HepG2 (cell line): Measurements from ENCODE around the gene RYR2. TPM values are rescaled to one million over a fixed set of nuclear protein-coding genes. Genes with fewer than 3 reads are reported as not detected.
"Not testable (repeated sequence)": the region's sequence is repeated elsewhere in the genome, so short reads cannot be mapped to it uniquely, and the experiment has no call there.

Experiments used
- ATAC-seq: fragments of 200-7000 bp; cut with Tn5 transposase; 3 replicates; pipeline ENCODE4 v1.9.1; 2020; ENCODE audit warnings: mild to moderate bottlenecking, moderate library complexity
- BruUV-seq: library from RNA; stranded (reverse); fragments of 400-500 nt; replicated peaks from 2 replicates; lab custom pipeline; 2021; lab: Mats Ljungman, UMichigan
- CTCF ChIA-PET: fragments of 300-600 bp; formaldehyde crosslinking; extraction: SDS; loops from one replicate; lab custom pipeline; 2021; ENCODE audit warnings: low total read pairs, inconsistent platforms, low intra/inter-chr PET ratio; lab: Yijun Ruan, JAX
- POLR2A ChIA-PET: fragments of 350-600 bp; sonication (Branson Sonifier 250); formaldehyde crosslinking; loops from one replicate; lab custom pipeline; 2020; ENCODE audit warnings: antibody characterized with exemption, inconsistent platforms; lab: Yijun Ruan, JAX
- DNase-seq: peaks from one replicate; pipeline ENCODE4 v3.0.0-alpha.2; 2015; ENCODE audit warnings: low spot score
- FAIRE-seq: peaks from 3 replicates; lab custom pipeline; 2011; peaks lifted over from hg19 to GRCh38; lab: Jason Lieb, UNC
- H2AFZ ChIP-seq: one replicate; pipeline ENCODE4 v1.6.1; 2011; ENCODE audit warnings: low read length, inconsistent platforms
- H3K27ac ChIP-seq: fragments of 300-600 bp; 3 replicates; pipeline ENCODE4 v1.8.0; 2011; ENCODE audit warnings: mixed run types, mild to moderate bottlenecking, mixed read lengths, low read length, inconsistent platforms; ENCODE audit not compliant: insufficient read depth; ENCODE audit errors: extremely low read length
- H3K27me3 ChIP-seq, 2 experiments: fragments of 200-600 bp in 1 of 2; 2 replicates in 1 of 2; 3 replicates in 1 of 2; pipeline versions ENCODE4 v1.6.0 to v1.8.0; 2011; ENCODE audit warnings: low read length in 2 of 2, mild to moderate bottlenecking in 2 of 2, moderate library complexity in 2 of 2, inconsistent platforms in 1 of 2; ENCODE audit not compliant: insufficient read depth in 2 of 2, control insufficient read depth in 1 of 2
- H3K36me3 ChIP-seq, 2 experiments: fragments of 200-600 bp in 1 of 2; replicated peaks in 1 of 2; 2 replicates in 1 of 2; 3 replicates in 1 of 2; pipeline versions ENCODE4 v1.5.1 to v1.8.0; 2011; ENCODE audit warnings: low read length in 2 of 2, inconsistent platforms in 1 of 2; ENCODE audit not compliant: insufficient read depth in 2 of 2, control insufficient read depth in 1 of 2
- H3K4me1 ChIP-seq: 2 replicates; pipeline ENCODE4 v1.5.1; 2012; ENCODE audit warnings: low read length, inconsistent platforms; ENCODE audit not compliant: insufficient read depth
- H3K4me2 ChIP-seq: 2 replicates; pipeline ENCODE4 v1.6.0; 2011; ENCODE audit warnings: low read depth, low read length, inconsistent platforms
- H3K4me3 ChIP-seq, 3 experiments: fragments of 200-600 bp in 1 of 3; sonication (generic), shearing (Covaris generic) in 1 of 3; replicated peaks in 1 of 3; 2 replicates each; pipeline ENCODE4 v1.5.1; 2011 to 2016; ENCODE audit warnings: low read length in 3 of 3, inconsistent platforms in 2 of 3, low read depth in 2 of 3, mild to moderate bottlenecking in 2 of 3, control low read depth in 1 of 3, mixed read lengths in 1 of 3; ENCODE audit not compliant: insufficient read depth in 1 of 3
- H3K79me2 ChIP-seq: one replicate; pipeline ENCODE4 v1.6.1; 2011; ENCODE audit warnings: low read length, inconsistent platforms; ENCODE audit not compliant: insufficient read depth
- H3K9ac ChIP-seq: 2 replicates; pipeline ENCODE4 v1.6.0; 2011; ENCODE audit warnings: mild to moderate bottlenecking, low read depth, low read length, inconsistent platforms; ENCODE audit not compliant: insufficient read depth
- H3K9me3 ChIP-seq: 2 replicates; pipeline ENCODE4 v1.5.1; 2012; ENCODE audit warnings: mild to moderate bottlenecking, low read length
- H4K20me1 ChIP-seq: 2 replicates; pipeline ENCODE4 v1.6.0; 2011; ENCODE audit warnings: inconsistent platforms, mild to moderate bottlenecking, low read length, moderate library complexity; ENCODE audit not compliant: insufficient read depth
- JARID2 ChIP-seq: sonication (generic); formaldehyde crosslinking; IDR thresholded peaks from 2 replicates; pipeline ENCODE4 v1.8.1; 2023; ENCODE audit warnings: missing genetic modification reagents, inconsistent platforms; ENCODE audit not compliant: insufficient replicate concordance
- JUND ChIP-seq: sonication (generic); formaldehyde crosslinking; IDR thresholded peaks from 2 replicates; pipeline ENCODE4 v1.8.0; 2022; ENCODE audit warnings: mild to moderate bottlenecking, missing genetic modification reagents
- LCORL ChIP-seq, 2 experiments: fragments of 450-650 bp in 1 of 2; sonication (generic) in 1 of 2; formaldehyde crosslinking in 1 of 2; IDR thresholded peaks; 2 replicates each; pipeline versions ENCODE4 v1.5.0 to v1.6.1; 2017 to 2020; ENCODE audit warnings: antibody characterized with exemption in 1 of 2, missing genetic modification reagents in 1 of 2
- NONO ChIP-seq, 2 experiments: fragments of 450-650 bp in 1 of 2; sonication (generic) in 1 of 2; formaldehyde crosslinking in 1 of 2; IDR thresholded peaks in 1 of 2; conservative IDR thresholded peaks in 1 of 2; 2 replicates each; pipeline versions ENCODE4 v1.6.1 to v1.8.0; 2017 to 2022; ENCODE audit warnings: mild to moderate bottlenecking in 1 of 2, missing genetic modification reagents in 1 of 2, moderate library complexity in 1 of 2
- RELA ChIP-seq: sonication (generic); formaldehyde crosslinking; IDR thresholded peaks from 2 replicates; pipeline ENCODE4 v1.4.0; 2020; ENCODE audit warnings: missing genetic modification reagents
- SALL1 ChIP-seq: sonication (generic); formaldehyde crosslinking; IDR thresholded peaks from 2 replicates; pipeline ENCODE4 v1.8.0; 2022; ENCODE audit warnings: mild to moderate bottlenecking, missing genetic modification reagents
- U2AF1 ChIP-seq: fragments of 200-400 bp; formaldehyde crosslinking; optimal IDR thresholded peaks from 2 replicates; pipeline ENCODE3; 2017; ENCODE audit warnings: mild to moderate bottlenecking, low read depth, low read length
- ZFX ChIP-seq: sonication (generic); formaldehyde crosslinking; IDR thresholded peaks from 2 replicates; pipeline ENCODE4 v1.4.0; 2020; ENCODE audit warnings: mild to moderate bottlenecking, low read depth, missing genetic modification reagents, moderate library complexity
- ZNF205 ChIP-seq: IDR thresholded peaks from 2 replicates; pipeline ENCODE4 v1.6.1; 2018; ENCODE audit warnings: missing biosample characterization, missing genetic modification reagents
- ZNF441 ChIP-seq: sonication (generic); formaldehyde crosslinking; IDR thresholded peaks from 2 replicates; pipeline ENCODE4 v1.7.0; 2021; ENCODE audit warnings: missing genetic modification reagents, borderline replicate concordance
- ZNF451 ChIP-seq: sonication (generic); formaldehyde crosslinking; IDR thresholded peaks from 2 replicates; pipeline ENCODE4 v1.5.0; 2020; ENCODE audit warnings: mild to moderate bottlenecking, missing genetic modification reagents
- ZNF850 ChIP-seq: sonication (generic); formaldehyde crosslinking; conservative IDR thresholded peaks from 2 replicates; pipeline ENCODE4 v1.9.0; 2021; ENCODE audit warnings: mild to moderate bottlenecking, missing genetic modification reagents
- ZSCAN25 ChIP-seq: sonication (generic); formaldehyde crosslinking; IDR thresholded peaks from 2 replicates; pipeline ENCODE4 v1.8.0; 2022; ENCODE audit warnings: mild to moderate bottlenecking, missing genetic modification reagents
- WGBS: methylation state at CpG from one replicate; pipeline ENCODE4 v1.1.6; 2017; ENCODE audit warnings: low lambda C conversion rate; 5-methylcytosine and 5-hydroxymethylcytosine counted together
- in situ Hi-C: cut with HindIII; loops from 2 replicates; pipeline ENCODE4 v1.10.0; 2017; ENCODE audit warnings: low pct_unique_long_range_greater_than_20kb; ENCODE audit not compliant: extremely low pct_ligation_motif_present
- intact Hi-C: fragments of 100-400 bp; cut with micrococcal nuclease; formaldehyde crosslinking; loops from one replicate; pipeline ENCODE4 v1.10.0; 2022; ENCODE audit not compliant: unreplicated experiment
- polyA plus RNA-seq, 8 experiments: library from polyadenylated mRNA; depleted of rRNA in 3 of 8; stranded (reverse) in 7 of 8; unstranded in 1 of 8; fragments of >200 nt; fragmentation: Illumina TruSeq in 4 of 8; extraction: Trizol in 4 of 8; gene quantifications; 2 replicates each; pipeline versions ENCODE4 v1.2.1 to v1.2.3, GENCODE V29; 2011 to 2016; ENCODE audit warnings: low read depth in 4 of 8, missing spikeins in 1 of 8, mixed read lengths in 1 of 8; ENCODE audit not compliant: insufficient read depth in 1 of 8
- total RNA-seq, 5 experiments: library from RNA; depleted of rRNA; stranded (reverse); fragments of >200 nt; fragmentation: Illumina TruSeq; extraction: Trizol; gene quantifications; 2 replicates each; pipeline ENCODE4 v1.2.3, GENCODE V29; 2016; ENCODE audit warnings: low read depth in 1 of 5
- TF ChIP-seq, protein P1 (sequence below): sonication (generic); formaldehyde crosslinking; IDR thresholded peaks from 2 replicates; pipeline ENCODE4 v1.8.0; 2022; ENCODE audit warnings: missing genetic modification reagents, mild to moderate bottlenecking, borderline replicate concordance
- TF ChIP-seq, protein P2 (sequence below): sonication (generic); formaldehyde crosslinking; IDR thresholded peaks from 2 replicates; pipeline ENCODE4 v1.5.1; 2020; ENCODE audit warnings: mild to moderate bottlenecking, moderate library complexity, missing genetic modification reagents
- TF ChIP-seq, protein P3 (sequence below): sonication (generic); formaldehyde crosslinking; IDR thresholded peaks from 2 replicates; pipeline ENCODE4 v1.4.0; 2020; ENCODE audit warnings: missing genetic modification reagents

RYR2 gene
- total and polyA plus RNA-seq, 2 of the 13 experiments (the other 11 are each of a cell fraction or from before 2014, with no cell fraction given) = not detected

DNA sequence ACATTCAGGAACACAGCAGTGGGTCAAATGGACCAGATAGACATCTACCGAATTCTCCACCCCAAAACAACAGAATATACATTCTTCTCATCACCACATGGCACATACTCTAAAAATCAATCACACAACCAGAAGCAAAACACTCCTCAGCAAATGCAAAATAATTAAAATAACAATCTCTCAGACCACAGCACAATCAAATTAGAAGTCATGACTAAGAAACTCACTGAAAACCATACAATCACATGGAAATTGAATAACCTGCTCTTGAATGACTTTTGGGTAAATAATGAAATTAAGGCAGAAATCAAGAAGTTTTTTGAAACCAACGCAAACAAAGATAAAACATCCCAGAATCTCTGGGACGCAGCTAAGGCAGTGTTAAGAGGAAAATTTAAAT lies 799.5 kb downstream of the RYR2 start:
- H3K36me3 ChIP-seq = no peaks in the 10 kb centered on the region
- no peaks in the 10 kb centered on the region for H3K79me2 ChIP-seq
- FAIRE-seq (no peak), DNase-seq (no peak), ATAC-seq (no peak)
- CTCF ChIA-PET = no interaction called here
- peaks cover 5% of the 10 kb centered on the region for H3K9me3 ChIP-seq
- no peaks in the 10 kb centered on the region for H3K4me1 ChIP-seq
- POLR2A ChIA-PET = no interaction called here
- H3K27ac ChIP-seq = no peak overlapping the region
- H3K9ac ChIP-seq = no peak overlapping the region
- H4K20me1 ChIP-seq = no peaks in the 10 kb centered on the region
- no peak overlapping the region for H2AFZ ChIP-seq
- H3K27me3 ChIP-seq = no peaks in the 10 kb centered on the region
- no peak overlapping the region for H3K4me3 ChIP-seq
- intact Hi-C loops = no loop called here
- in situ Hi-C loops = no loop called here
- BruUV-seq = no TSS peak
- 2% methylated on average over 3 of the region's 3 CpGs for whole genome bisulfite sequencing
- H3K4me2 ChIP-seq = no peak overlapping the region
- TF ChIP-seq, protein P1, sequence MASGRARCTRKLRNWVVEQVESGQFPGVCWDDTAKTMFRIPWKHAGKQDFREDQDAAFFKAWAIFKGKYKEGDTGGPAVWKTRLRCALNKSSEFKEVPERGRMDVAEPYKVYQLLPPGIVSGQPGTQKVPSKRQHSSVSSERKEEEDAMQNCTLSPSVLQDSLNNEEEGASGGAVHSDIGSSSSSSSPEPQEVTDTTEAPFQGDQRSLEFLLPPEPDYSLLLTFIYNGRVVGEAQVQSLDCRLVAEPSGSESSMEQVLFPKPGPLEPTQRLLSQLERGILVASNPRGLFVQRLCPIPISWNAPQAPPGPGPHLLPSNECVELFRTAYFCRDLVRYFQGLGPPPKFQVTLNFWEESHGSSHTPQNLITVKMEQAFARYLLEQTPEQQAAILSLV (CRISPR knock-in tag) = no peak
- TF ChIP-seq ZNF205 (CRISPR knock-in tag) (no peak), LCORL (IDR thresholded peaks at IDR 0.05) (no peak), LCORL (CRISPR knock-in tag; IDR thresholded peaks at IDR 0.05) (no peak), ZNF850 (CRISPR knock-in tag) (no peak), JUND (no peak), RELA (CRISPR knock-in tag) (no peak), SALL1 (no peak), ZNF451 (CRISPR knock-in tag) (no peak), U2AF1 (no peak), NONO (IDR thresholded peaks at IDR 0.05) (no peak), NONO (CRISPR knock-in tag; conservative IDR thresholded peaks at IDR 0.05) (no peak), ZNF441 (CRISPR knock-in tag) (no peak), ZFX (CRISPR knock-in tag) (no peak), JARID2 (CRISPR knock-in tag) (no peak), ZSCAN25 (CRISPR knock-in tag) (no peak)
- TF ChIP-seq, protein P2, sequence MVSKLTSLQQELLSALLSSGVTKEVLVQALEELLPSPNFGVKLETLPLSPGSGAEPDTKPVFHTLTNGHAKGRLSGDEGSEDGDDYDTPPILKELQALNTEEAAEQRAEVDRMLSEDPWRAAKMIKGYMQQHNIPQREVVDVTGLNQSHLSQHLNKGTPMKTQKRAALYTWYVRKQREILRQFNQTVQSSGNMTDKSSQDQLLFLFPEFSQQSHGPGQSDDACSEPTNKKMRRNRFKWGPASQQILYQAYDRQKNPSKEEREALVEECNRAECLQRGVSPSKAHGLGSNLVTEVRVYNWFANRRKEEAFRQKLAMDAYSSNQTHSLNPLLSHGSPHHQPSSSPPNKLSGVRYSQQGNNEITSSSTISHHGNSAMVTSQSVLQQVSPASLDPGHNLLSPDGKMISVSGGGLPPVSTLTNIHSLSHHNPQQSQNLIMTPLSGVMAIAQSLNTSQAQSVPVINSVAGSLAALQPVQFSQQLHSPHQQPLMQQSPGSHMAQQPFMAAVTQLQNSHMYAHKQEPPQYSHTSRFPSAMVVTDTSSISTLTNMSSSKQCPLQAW (CRISPR knock-in tag) = no peak
- TF ChIP-seq, protein P3, sequence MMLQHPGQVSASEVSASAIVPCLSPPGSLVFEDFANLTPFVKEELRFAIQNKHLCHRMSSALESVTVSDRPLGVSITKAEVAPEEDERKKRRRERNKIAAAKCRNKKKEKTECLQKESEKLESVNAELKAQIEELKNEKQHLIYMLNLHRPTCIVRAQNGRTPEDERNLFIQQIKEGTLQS = no peak

DNA sequence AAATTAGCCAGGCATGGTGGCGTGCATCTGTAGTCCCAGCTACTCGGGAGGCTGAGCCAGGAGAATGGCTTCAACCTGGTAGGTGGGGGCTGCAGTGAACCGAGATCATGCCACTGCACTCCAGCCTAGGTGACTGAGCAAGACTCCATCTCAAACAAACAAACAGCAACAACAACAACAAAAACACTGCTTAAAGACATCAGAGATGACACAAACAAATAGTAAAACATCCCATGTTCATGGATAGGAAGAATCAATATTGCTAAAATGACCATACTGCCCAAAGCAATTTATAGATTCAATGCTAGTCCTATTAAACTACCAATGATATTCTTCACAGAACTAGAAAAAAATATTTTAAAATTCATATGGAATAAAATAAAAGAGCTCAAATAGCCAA lies 801.5 kb downstream of the RYR2 start:
- H3K36me3 ChIP-seq, H2AFZ ChIP-seq, H3K9ac ChIP-seq, DNase-seq, H3K27me3 ChIP-seq, in situ Hi-C loops, H3K4me2 ChIP-seq, ATAC-seq, H3K27ac ChIP-seq, H3K9me3 ChIP-seq, H3K79me2 ChIP-seq, POLR2A ChIA-PET, BruUV-seq, H3K4me3 ChIP-seq, CTCF ChIA-PET, H3K4me1 ChIP-seq, intact Hi-C loops, FAIRE-seq, H4K20me1 ChIP-seq: not testable (repeated sequence)
- 0% methylated on average over 3 of the region's 3 CpGs for WGBS
